Choroid plexus epithelial cell (primary cell): ENCODE measurements around the gene PRPF6.

ENCODE experiments used
- DNase-seq: peaks from one replicate; pipeline ENCODE4 v3.0.0-alpha.2; 2010; ENCODE audit warnings: low read depth
- H3K4me3 ChIP-seq: 2 replicates; pipeline ENCODE4 v1.5.1; 2011; ENCODE audit warnings: low read depth, mild to moderate bottlenecking, control low read depth, low read length, moderate library complexity
- TF ChIP-seq, protein P1 (sequence below): conservative IDR thresholded peaks from 2 replicates; pipeline ENCODE4 v1.5.1; 2011; ENCODE audit warnings: low read depth, mild to moderate bottlenecking, control low read depth, inconsistent platforms, low read length, moderate library complexity

Gene PRPF6

DNA sequence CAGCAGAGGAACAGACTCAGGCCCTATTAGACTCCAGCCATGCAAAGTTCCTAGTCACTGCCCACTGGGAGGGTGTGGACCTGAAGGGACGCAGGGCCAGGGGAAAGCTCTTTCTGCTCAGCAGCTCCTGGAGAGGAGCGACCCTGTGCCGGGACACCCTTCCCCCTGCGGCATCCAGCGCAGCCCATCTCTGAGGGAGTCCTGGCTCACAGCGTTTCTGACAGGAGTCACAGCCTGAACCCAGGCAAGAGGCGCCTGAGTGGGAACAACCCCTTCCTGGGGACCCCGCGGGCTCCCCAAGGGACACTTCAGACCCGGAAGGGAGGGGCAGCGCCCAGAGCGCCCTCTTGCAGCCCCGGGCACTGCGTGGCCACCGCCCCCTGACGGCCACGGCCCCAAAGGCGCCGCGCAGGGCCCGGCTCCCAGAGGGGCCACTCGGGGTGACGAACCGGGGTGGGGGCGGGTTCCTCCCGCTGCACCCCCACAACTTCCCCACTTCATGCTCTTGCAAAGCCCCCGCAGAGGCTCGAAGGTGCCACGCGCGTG lies 25.6 kb upstream of the PRPF6 start:
- peak overlapping the region; percentile 93 for H3K4me3 ChIP-seq
- DNase-seq: no peak
- TF ChIP-seq, protein P1, sequence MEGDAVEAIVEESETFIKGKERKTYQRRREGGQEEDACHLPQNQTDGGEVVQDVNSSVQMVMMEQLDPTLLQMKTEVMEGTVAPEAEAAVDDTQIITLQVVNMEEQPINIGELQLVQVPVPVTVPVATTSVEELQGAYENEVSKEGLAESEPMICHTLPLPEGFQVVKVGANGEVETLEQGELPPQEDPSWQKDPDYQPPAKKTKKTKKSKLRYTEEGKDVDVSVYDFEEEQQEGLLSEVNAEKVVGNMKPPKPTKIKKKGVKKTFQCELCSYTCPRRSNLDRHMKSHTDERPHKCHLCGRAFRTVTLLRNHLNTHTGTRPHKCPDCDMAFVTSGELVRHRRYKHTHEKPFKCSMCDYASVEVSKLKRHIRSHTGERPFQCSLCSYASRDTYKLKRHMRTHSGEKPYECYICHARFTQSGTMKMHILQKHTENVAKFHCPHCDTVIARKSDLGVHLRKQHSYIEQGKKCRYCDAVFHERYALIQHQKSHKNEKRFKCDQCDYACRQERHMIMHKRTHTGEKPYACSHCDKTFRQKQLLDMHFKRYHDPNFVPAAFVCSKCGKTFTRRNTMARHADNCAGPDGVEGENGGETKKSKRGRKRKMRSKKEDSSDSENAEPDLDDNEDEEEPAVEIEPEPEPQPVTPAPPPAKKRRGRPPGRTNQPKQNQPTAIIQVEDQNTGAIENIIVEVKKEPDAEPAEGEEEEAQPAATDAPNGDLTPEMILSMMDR: no peak

DNA sequence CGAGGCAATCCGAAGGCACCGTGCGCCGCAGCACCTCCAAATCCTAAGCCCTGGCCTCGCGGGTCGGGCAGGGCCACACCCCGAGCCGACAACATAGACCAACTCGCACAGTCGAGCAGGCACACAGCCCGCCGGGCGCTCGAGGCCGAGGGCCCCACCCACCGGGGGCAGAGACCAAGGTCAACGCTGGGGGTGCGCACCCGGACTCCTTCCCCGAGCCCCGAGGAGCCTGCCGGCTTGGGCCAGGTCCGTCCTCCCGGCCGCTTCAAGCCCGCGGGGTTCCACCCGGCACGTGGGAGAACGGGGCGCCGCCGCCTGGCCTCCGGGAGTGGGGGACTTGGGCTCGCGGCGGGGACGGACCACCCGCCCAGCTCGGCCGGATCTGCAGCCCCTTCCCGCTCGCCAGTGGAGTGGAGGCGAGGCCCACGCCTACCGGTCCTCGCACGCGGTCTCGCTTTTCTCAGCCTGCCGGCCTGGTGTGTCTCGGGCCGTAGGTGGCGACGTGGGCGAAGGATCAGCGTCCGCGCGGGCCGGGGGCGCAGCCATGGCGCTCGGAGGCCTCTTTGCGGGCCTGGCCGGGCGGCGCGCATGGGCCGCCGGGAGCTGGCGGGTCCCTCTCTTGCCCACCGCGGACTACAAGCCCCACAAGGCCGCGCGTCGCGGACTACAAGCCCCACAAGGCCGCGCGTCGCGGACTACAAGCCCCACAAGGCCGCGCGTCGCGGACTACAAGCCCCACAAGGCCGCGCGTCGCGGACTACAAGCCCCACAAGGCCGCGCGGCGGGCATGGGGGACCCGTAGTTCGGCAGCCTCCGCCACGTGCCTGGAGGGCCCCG lies 24.9 kb upstream of the PRPF6 start, which contains the start of gene UCKL1:
TSS of gene UCKL1 (minus strand) at position 590 of the 837 bp plus-strand sequence. CDS start at position 546, 44 bp downstream.
- H3K4me3 ChIP-seq: peak within 1 kb of the TSS; percentile 93
- TF ChIP-seq, protein P1: no peak

DNA sequence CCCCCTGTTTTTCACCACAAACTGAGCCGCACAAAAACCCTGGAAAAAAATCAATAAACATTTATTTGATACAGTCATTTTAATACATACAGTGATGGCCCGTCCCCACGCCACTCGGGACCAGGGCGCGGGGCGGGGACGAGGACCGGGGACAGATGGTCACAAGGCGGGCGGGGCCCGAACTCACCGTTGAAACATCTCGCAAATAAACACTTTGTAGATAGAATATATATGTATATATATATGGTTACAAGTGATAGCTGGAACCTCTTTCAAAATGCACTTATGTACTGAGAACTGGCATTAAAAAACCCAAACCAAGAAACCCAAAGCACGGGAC lies 24.3 kb upstream of the PRPF6 start:
- H3K4me3 ChIP-seq: peak overlapping the region; percentile 66
- no peak for DNase-seq
- TF ChIP-seq, protein P1: no peak

More for the DNA sequence above, 24.9 kb upstream of the PRPF6 start, which contains the start of gene UCKL1:
- DNase-seq: peak; percentile 94

DNA sequence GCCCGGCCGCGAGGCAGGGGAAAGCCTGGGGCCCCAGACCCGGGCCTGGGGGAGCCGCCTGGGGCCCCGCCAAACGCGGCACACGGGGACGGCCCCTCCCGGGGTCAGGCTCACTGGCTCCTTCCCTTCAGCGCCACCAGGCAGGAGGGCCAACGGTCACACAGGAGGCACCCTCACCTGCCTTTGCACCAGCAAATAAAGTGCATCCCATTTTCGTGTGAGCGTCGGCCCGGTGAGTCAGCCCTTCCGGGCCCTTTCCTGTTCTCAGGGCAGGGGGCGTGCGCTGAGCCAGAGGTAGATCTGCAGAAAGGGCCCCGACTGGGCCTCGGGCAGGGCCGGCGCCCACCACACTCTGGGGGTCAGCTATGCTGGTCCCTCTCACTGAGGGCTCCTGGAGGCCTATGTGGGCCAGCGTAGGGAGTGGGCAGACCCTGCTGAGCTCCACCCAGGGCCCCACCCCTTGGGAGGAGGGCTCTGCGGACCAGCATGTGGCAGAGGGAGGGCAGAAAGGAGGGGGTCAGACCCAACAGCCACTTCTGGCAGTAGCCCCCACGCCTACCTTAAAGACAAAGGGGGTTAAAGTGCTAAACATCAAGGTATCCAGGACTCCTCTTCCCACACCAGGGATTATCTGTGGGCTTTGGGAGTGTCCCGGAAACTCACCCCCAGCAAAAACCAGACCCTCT lies 23.8 kb upstream of the PRPF6 start:
- TF ChIP-seq, protein P1: peak; percentile 27
- peak; percentile 75 for DNase-seq

DNA sequence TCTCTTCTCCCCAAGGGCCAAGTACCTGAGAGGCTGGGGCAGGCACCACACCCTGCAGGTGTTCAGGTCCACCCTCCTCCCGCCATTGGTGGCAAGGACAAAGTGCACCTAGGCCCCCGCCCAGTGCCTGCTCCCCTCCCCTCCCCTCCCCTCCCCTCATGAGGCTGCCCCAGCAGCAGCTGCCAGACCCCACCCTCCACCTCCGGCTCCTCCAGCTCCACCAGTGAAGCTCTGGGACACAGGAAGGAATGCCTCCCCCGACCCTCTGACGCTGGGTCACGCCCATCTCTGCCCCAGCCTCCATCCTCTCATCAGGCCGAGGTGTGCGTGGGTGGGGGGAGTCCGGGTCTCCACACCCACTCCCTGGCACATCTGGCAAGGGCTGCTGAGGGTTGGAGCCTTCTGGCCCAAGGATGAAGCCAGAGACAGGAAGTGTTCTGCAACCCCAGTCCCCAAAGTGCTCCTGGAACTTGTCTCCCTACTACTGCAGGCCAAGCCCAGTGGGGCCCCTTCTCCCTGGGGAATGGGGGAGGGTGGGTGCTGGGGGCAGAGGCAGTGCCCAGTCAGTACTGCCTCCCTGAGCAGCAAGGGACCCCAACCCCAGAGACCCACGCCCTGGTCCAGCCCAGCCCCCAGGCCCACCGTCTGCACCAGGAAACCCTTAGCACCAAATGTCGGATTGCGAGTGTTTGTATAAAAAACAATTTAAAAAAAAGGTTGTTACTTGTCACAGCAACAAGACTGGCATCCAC lies 23.1 kb upstream of the PRPF6 start:
- no peak for DNase-seq
- TF ChIP-seq, protein P1: no peak
- no peak overlapping the region for H3K4me3 ChIP-seq

More for the DNA sequence above, 23.8 kb upstream of the PRPF6 start:
- peak overlapping the region; percentile 66 for H3K4me3 ChIP-seq

DNA sequence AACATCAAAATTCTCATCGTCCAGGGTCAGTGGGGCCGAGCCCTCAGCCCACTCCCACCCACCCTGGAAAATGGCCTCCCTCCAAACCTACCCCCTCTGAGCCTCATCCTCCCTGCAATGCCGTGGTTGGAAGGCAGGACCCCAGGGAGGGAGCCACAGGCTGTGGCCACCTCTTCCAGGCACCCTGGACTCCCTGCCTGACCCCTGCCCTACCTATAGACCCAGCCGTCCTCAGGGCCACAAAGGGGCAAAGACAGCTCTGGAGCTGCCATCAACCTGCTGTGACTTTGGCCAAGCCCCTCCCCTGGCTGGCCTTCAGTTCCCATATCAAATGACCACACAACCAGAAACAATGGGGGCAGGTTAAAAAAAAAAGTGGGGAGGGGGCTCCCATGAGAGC lies 22.5 kb upstream of the PRPF6 start:
- no peak for DNase-seq
- no peak overlapping the region for H3K4me3 ChIP-seq
- TF ChIP-seq, protein P1: no peak
